Measurements from ENCODE around the gene CPLANE1. TPM values are rescaled to one million over a fixed set of nuclear protein-coding genes. Genes with fewer than 3 reads are reported as not detected.

CPLANE1 gene
- total RNA-seq, 1 experiment from 2014 or later = 23.0 TPM

Small RNA genes lying within 50 kb of the gene (small RNA-seq; reads per million reads assigned to genes)
- 0 reads per million in 2 experiments for gene C8orf59P2

Other genes starting within 250 kb of the CPLANE1 start
- 96.5 and 97.8 TPM in 2 replicates for gene NUP155, start 121.7 kb upstream of the CPLANE1 start, total RNA-seq (2014; rRNA removed; shearing (Covaris generic))
- gene WDR70, start 129.9 kb upstream of the CPLANE1 start, total RNA-seq (2014; rRNA removed; shearing (Covaris generic)) = 42.5 and 45.6 TPM in 2 replicates